ENCODE results near the gene CDK19.

The CDK19 gene

DNA sequence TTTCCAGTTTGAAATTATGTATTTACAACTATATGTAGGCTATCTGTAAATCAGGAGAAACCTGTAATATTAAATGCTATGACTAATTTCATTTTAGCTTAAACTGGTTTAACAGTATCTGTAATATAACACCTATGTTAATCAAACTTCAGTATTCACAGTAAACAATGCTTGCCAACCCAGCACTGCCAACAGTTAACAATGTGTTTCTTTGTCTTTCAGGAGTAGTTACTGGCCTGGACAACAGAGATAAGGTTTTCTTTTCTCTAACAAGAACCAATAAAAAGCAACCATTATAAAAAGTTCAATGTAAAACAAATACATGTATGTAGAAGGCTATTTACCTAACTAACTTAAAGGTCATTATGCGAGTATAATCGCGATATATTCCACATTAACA, 158.8 kb downstream of the CDK19 start:
- H3K4me3 ChIP-seq (ENCODE audit: low read depth, low read length): no peak overlapping the region
- no peak for DNase-seq (ENCODE audit: low read depth)
- TF ChIP-seq, protein P1, sequence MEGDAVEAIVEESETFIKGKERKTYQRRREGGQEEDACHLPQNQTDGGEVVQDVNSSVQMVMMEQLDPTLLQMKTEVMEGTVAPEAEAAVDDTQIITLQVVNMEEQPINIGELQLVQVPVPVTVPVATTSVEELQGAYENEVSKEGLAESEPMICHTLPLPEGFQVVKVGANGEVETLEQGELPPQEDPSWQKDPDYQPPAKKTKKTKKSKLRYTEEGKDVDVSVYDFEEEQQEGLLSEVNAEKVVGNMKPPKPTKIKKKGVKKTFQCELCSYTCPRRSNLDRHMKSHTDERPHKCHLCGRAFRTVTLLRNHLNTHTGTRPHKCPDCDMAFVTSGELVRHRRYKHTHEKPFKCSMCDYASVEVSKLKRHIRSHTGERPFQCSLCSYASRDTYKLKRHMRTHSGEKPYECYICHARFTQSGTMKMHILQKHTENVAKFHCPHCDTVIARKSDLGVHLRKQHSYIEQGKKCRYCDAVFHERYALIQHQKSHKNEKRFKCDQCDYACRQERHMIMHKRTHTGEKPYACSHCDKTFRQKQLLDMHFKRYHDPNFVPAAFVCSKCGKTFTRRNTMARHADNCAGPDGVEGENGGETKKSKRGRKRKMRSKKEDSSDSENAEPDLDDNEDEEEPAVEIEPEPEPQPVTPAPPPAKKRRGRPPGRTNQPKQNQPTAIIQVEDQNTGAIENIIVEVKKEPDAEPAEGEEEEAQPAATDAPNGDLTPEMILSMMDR (IDR thresholded peaks at IDR 0.05; ENCODE audit: insufficient read depth, low read depth, low read length, missing control alignments): no peak

DNA sequence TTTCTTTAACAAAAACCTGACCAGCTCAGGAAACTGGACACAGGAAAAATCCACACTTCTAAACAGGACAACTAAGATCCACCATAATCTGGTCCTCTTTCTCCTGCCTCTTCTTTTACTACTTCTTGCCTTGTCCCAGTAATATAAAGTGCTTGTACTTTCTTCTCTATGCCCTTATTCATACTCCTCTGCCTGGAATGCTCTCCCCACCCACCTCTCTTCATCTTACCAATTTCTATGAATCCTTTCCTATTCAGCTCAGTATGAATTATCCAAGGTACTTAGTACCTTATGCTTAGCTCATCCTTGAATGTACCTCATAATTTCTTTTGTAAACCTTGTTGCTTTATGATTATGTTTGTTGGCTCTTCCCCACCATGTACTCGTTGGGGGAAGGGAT, 159.4 kb downstream of the CDK19 start:
- DNase-seq (ENCODE audit: low read depth): no peak
- TF ChIP-seq, protein P1 (IDR thresholded peaks at IDR 0.05; ENCODE audit: insufficient read depth, low read depth, low read length, missing control alignments): no peak
- no peak overlapping the region for H3K4me3 ChIP-seq (ENCODE audit: low read depth, low read length)

DNA sequence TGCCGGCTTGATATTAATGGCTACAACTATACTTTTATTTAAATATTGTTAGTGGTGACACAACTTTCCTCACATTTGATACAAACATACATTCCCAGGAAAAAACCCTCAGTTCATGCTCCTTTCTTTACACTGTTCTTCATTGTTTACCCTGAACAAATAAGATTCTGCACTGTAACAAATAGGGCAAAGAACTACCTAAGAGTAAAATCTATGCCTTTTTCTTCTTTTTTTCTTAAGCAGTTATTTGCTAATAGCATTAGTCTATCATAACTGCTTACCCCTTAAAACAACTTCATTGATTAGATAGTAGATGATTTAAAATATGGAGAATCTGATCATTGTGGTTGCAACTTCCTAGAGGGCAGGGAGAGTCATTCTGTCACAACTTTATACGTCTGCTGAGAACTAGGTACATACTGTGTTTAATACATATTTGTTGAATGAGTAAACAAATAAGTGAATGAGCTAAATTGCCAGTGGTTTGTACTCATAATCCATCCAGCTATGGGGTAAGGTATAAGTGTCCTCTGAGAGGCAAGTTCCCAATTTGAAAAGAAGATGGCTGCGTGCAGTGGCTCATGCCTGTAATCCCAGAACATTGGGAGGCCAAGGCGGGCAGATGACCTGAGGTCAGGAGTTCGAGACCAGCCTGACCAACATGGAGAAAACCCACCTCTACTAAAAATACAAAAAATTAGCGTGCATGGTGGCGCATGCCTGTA, 161.0 kb downstream of the CDK19 start:
- H3K4me3 ChIP-seq (ENCODE audit: low read depth, low read length): no peak overlapping the region
- TF ChIP-seq, protein P1 (IDR thresholded peaks at IDR 0.05; ENCODE audit: insufficient read depth, low read depth, low read length, missing control alignments): no peak
- DNase-seq (ENCODE audit: low read depth): no peak

DNA sequence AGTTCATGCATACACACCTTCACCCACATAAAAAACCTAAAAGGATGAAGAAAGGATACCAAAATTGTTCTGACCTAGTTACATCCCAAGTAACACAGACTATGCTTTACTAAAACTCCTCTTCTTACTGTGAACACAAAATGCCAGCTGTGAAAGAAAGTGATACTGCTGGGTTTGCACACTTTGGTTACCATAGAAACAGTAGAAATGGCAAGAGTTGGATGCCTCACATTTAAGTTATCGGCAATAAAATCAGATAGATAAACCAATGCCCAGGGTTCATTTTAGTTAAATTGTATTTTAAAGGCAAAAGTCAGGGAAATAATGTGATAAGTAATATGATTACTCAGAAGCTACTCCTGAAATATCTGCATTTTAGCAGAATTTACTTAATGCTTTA, 161.9 kb downstream of the CDK19 start:
- TF ChIP-seq, protein P1 (IDR thresholded peaks at IDR 0.05; ENCODE audit: insufficient read depth, low read depth, low read length, missing control alignments): no peak
- H3K4me3 ChIP-seq (ENCODE audit: low read depth, low read length): no peak overlapping the region
- DNase-seq (ENCODE audit: low read depth): no peak

DNA sequence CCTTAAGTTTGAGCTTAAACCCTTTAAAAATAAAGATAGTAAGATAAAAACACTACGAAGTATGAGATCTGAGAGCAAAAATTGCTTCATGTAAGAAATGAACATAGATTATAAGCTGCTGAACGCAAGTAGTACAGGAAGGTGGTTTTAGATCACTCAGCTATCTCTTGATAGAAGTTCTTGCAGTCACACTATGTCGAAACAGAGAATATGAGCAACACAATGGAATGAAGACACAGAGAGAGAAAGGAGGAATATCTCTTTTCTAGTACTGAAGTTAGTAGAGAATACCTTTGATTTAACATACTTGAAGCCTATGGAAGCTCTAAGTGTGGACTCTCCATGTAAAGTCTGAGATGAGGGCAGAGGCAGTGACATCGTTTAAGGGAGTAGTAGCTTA, 162.7 kb downstream of the CDK19 start:
- no peak overlapping the region for H3K4me3 ChIP-seq (ENCODE audit: low read depth, low read length)
- TF ChIP-seq, protein P1 (IDR thresholded peaks at IDR 0.05; ENCODE audit: insufficient read depth, low read depth, low read length, missing control alignments): no peak
- DNase-seq (ENCODE audit: low read depth): no peak

DNA sequence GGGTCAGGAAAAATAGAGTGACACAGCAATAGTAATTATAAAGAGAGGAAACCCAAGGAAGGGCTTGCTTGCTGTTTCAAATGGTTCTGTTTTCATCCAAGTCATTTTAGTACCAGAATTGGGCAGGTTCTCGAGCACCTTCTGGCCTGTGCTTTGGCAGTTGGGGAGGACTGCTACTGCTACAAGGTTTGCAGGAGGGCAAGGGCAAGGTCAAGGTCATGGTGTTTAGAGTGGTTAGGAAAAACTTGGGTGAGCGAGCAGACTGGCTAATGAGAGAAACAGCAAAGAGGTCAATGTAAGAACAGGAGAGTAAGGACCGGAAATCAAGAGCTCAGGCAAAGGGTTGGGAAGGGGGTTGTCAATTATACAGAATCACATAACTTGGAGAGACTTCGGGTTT, 164.5 kb downstream of the CDK19 start:
- TF ChIP-seq, protein P1 (IDR thresholded peaks at IDR 0.05; ENCODE audit: insufficient read depth, low read depth, low read length, missing control alignments): no peak
- no peak for DNase-seq (ENCODE audit: low read depth)

DNA sequence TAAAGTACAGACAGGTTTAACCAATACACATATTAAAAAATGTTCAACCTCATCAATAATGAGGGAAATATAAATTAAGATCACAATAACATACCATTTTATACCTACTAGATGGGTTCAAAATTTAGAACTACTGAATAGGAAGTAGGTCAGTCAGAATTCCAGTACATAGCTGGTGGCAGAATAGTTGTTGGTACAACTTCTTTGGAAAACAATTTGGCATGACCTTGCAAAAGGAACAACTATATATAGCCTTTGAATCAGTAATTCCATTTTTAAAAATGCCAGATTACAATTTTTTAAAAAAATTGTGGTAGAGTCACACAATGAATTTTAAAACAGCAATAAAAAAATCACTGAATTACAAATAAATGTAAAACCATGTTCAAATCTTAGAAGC, 165.6 kb downstream of the CDK19 start:
- TF ChIP-seq, protein P1 (IDR thresholded peaks at IDR 0.05; ENCODE audit: insufficient read depth, low read depth, low read length, missing control alignments): no peak
- no peak for DNase-seq (ENCODE audit: low read depth)
- H3K4me3 ChIP-seq (ENCODE audit: low read depth, low read length): no peak overlapping the region

More for the DNA sequence above, 164.5 kb downstream of the CDK19 start:
- no peak overlapping the region for H3K4me3 ChIP-seq (ENCODE audit: low read depth, low read length)

Measured in GM12865 (cell line).